Fibroblast of gingiva (primary cell): ENCODE data around the gene SPATA20.

Experiments used
- DNase-seq: peaks from one replicate; pipeline ENCODE4 v3.0.0-alpha.2; 2011; ENCODE audit warnings: low read depth

SPATA20 gene

GRCh38 chr17:50579399-50579798 lies 32.4 kb downstream of the SPATA20 start:
- DNase-seq = no peak

- no peak for DNase-seq
These were observed 33.7 kb downstream of the SPATA20 start for GRCh38 chr17:50580646-50581045.

- DNase-seq = no peak
These were observed 34.3 kb downstream of the SPATA20 start for GRCh38 chr17:50581316-50581715.

GRCh38 chr17:50582741-50583140 lies 35.8 kb downstream of the SPATA20 start:
- no peak for DNase-seq

GRCh38 chr17:50583641-50584040 lies 36.7 kb downstream of the SPATA20 start:
- DNase-seq = no peak

- DNase-seq = no peak
These were observed 37.1 kb downstream of the SPATA20 start for GRCh38 chr17:50584116-50584515.

GRCh38 chr17:50584749-50585148 lies 37.8 kb downstream of the SPATA20 start:
- DNase-seq = no peak

GRCh38 chr17:50585346-50585745 lies 38.4 kb downstream of the SPATA20 start:
- no peak for DNase-seq

GRCh38 chr17:50585891-50586290 lies 38.9 kb downstream of the SPATA20 start:
- DNase-seq = no peak

- no peak for DNase-seq
These were observed 39.7 kb downstream of the SPATA20 start for GRCh38 chr17:50586421-50587247.

- no peak for DNase-seq
These were observed 40.6 kb downstream of the SPATA20 start for GRCh38 chr17:50587571-50587970.

GRCh38 chr17:50588391-50589049 lies 41.5 kb downstream of the SPATA20 start:
- no peak for DNase-seq

- DNase-seq = peak; percentile 16
These were observed 42.2 kb downstream of the SPATA20 start for GRCh38 chr17:50589095-50589705.

GRCh38 chr17:50590946-50591737 lies 44.2 kb downstream of the SPATA20 start:
- no peak for DNase-seq

- no peak for DNase-seq
These were observed 46.3 kb downstream of the SPATA20 start for GRCh38 chr17:50593321-50593720.

- no peak for DNase-seq
These were observed 47.3 kb downstream of the SPATA20 start for GRCh38 chr17:50594128-50594823.

- no peak for DNase-seq
These were observed 47.9 kb downstream of the SPATA20 start for GRCh38 chr17:50594892-50595291.

GRCh38 chr17:50596191-50597037 lies 49.4 kb downstream of the SPATA20 start:
- DNase-seq = no peak

- DNase-seq = no peak
These were observed 51.5 kb downstream of the SPATA20 start for GRCh38 chr17:50598487-50598886.

- DNase-seq = no peak
These were observed 52.6 kb downstream of the SPATA20 start for GRCh38 chr17:50599606-50600005.
